Measurements from ENCODE around the gene JARID2. TPM values are rescaled to one million over a fixed set of nuclear protein-coding genes. Genes with fewer than 3 reads are reported as not detected.

JARID2 gene
- polyA plus RNA-seq, 1 donor from 2014 or later, result 25.5 TPM

DNA sequence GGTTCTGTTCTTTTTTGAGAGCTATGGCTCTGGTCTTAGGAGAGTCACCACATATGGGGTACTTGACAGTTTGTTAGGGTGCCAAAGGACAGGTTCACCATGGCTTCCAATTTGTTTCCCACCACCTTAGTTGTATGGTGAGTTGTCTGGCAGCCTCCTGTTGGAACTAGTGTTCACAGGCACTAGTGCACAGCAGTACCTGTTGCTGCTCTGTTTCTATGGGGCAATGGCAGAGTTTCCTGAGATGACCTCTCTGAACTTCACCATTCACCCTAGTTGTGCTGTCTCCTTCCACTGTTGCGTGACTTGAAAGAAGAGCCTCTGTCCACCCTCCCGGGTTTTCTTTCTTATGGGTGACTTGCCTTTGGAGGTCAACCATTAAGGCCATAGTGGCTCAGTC is 129.1 kb downstream of the JARID2 start:
- no peak for TF ChIP-seq MXI1 (conservative IDR thresholded peaks at IDR 0.05; ENCODE audit: poor library complexity, severe bottlenecking)
- TF ChIP-seq EP300 (conservative IDR thresholded peaks at IDR 0.05; ENCODE audit: poor library complexity, severe bottlenecking), result no peak
- Histone ChIP-seq H3K4me2 (ENCODE audit: low read length) (no peak overlapping the region), H3K27ac (ENCODE audit: low read length) (no peak overlapping the region), H3K9ac (ENCODE audit: low read length) (no peak overlapping the region), H3F3A (ENCODE audit: insufficient read depth, low read length, poor library complexity, severe bottlenecking) (no peaks in the 10 kb centered on the region), H3K36me3 (ENCODE audit: insufficient read depth, low read length) (no peaks in the 10 kb centered on the region), H3K9me3 (ENCODE audit: low read length) (no peaks in the 10 kb centered on the region), H4K20me1 (ENCODE audit: insufficient read depth) (no peaks in the 10 kb centered on the region), H3K79me2 (replicated peaks; ENCODE audit: insufficient read depth, low read length) (peaks cover 60% of the 10 kb centered on the region), H3K27me3 (ENCODE audit: insufficient read depth, low read depth, low read length) (no peaks in the 10 kb centered on the region), H2AFZ (ENCODE audit: low read depth, low read length) (no peak overlapping the region), H3K9me2 (ENCODE audit: insufficient read depth, low read length) (no peaks in the 10 kb centered on the region), H3K4me3 (ENCODE audit: low read length) (no peak overlapping the region)

DNA sequence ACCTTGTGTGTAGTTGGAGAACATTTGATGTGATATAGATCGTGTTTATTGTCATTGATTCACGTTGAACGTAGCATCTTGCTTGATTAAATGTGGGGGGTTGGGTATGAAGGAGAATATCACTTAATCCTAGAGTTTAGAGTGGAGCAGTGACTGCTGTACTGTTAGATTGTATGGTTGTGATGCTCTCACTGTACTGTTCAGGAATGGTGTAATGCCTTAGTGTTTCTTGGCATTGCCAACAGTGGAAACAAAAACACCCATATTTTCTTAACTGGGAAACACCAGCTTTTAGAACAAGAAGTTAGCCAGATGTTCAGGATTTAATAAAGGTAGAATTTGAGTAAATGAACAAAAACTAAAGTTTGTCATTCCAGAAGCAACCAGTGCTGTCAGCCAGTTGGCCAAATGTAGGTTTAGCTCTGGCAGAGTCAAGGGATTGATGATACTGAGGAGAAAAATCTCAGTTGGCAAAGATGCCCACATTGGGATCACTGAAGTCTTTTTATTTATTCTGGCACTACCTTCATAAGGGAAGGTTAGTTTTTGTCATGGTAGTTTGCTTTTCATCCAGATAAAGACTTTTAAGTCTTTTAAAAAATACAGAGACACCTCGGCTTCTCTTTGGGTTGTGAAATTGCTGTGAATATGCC is 129.9 kb downstream of the JARID2 start:
- Histone ChIP-seq H3K9me3 (ENCODE audit: low read length) (no peaks in the 10 kb centered on the region), H3K4me3 (ENCODE audit: low read length) (no peak overlapping the region), H3K27ac (ENCODE audit: low read length) (no peak overlapping the region), H3K9ac (ENCODE audit: low read length) (no peak overlapping the region), H3K4me2 (ENCODE audit: low read length) (no peak overlapping the region), H2AFZ (ENCODE audit: low read depth, low read length) (no peak overlapping the region), H3F3A (ENCODE audit: insufficient read depth, low read length, poor library complexity, severe bottlenecking) (no peaks in the 10 kb centered on the region), H3K27me3 (ENCODE audit: insufficient read depth, low read depth, low read length) (no peaks in the 10 kb centered on the region), H4K20me1 (ENCODE audit: insufficient read depth) (no peaks in the 10 kb centered on the region), H3K36me3 (ENCODE audit: insufficient read depth, low read length) (no peaks in the 10 kb centered on the region), H3K9me2 (ENCODE audit: insufficient read depth, low read length) (no peaks in the 10 kb centered on the region), H3K79me2 (replicated peaks; ENCODE audit: insufficient read depth, low read length) (peaks cover 59% of the 10 kb centered on the region)
- TF ChIP-seq POLR2AphosphoS5 (IDR thresholded peaks at IDR 0.05) (no peak), EZH2 (IDR thresholded peaks at IDR 0.05; ENCODE audit: borderline replicate concordance, insufficient read depth, low read length, poor library complexity, severe bottlenecking) (no peak), MXI1 (conservative IDR thresholded peaks at IDR 0.05; ENCODE audit: poor library complexity, severe bottlenecking) (no peak)

DNA sequence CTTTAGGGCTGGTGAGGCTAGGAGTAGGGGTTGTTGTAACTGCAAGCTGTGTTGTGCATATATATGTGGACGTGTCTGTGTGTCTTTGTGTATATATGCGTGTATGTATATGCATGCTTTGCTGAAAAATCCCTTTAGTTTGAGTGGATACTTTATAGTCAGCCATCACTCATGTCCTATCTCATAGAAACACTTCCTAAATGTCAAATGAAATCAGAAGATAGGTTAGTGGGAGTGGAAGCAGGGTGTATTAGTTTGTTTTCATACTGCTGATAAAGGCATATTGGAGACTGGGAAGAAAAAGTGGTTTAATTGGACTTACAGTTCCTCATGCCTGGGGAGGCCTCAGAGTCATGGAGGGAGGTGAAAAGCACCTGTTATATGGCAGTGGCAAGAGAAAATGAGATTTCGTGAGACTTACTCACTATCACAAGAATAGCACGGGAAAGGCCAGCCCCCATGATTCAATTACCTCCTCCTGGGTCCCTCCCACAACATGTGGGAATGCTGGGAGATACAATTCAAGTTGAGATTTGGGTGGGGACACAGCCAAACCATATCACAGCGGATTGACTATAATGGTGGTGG is 131.1 kb downstream of the JARID2 start:
- no peak overlapping the region for H3K4me2 ChIP-seq (ENCODE audit: low read length)
- no peaks in the 10 kb centered on the region for H3K27me3 ChIP-seq (ENCODE audit: insufficient read depth, low read depth, low read length)
- H4K20me1 ChIP-seq (ENCODE audit: insufficient read depth), result no peaks in the 10 kb centered on the region
- no peaks in the 10 kb centered on the region for H3F3A ChIP-seq (ENCODE audit: insufficient read depth, low read length, poor library complexity, severe bottlenecking)
- TF ChIP-seq TAF1 (IDR thresholded peaks at IDR 0.05; ENCODE audit: low read depth), result no peak
- TF ChIP-seq EP300 (conservative IDR thresholded peaks at IDR 0.05; ENCODE audit: poor library complexity, severe bottlenecking), result no peak
- no peak for TF ChIP-seq SMC3 (conservative IDR thresholded peaks at IDR 0.05; ENCODE audit: poor library complexity)
- TF ChIP-seq MXI1 (conservative IDR thresholded peaks at IDR 0.05; ENCODE audit: poor library complexity, severe bottlenecking), result no peak
- TF ChIP-seq RAD21 (conservative IDR thresholded peaks at IDR 0.05), result no peak
- TF ChIP-seq, protein P1, sequence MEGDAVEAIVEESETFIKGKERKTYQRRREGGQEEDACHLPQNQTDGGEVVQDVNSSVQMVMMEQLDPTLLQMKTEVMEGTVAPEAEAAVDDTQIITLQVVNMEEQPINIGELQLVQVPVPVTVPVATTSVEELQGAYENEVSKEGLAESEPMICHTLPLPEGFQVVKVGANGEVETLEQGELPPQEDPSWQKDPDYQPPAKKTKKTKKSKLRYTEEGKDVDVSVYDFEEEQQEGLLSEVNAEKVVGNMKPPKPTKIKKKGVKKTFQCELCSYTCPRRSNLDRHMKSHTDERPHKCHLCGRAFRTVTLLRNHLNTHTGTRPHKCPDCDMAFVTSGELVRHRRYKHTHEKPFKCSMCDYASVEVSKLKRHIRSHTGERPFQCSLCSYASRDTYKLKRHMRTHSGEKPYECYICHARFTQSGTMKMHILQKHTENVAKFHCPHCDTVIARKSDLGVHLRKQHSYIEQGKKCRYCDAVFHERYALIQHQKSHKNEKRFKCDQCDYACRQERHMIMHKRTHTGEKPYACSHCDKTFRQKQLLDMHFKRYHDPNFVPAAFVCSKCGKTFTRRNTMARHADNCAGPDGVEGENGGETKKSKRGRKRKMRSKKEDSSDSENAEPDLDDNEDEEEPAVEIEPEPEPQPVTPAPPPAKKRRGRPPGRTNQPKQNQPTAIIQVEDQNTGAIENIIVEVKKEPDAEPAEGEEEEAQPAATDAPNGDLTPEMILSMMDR (IDR thresholded peaks at IDR 0.05; ENCODE audit: poor library complexity, severe bottlenecking), result no peak
- TF ChIP-seq POLR2AphosphoS5 (IDR thresholded peaks at IDR 0.05), result no peak
- TF ChIP-seq EZH2 (IDR thresholded peaks at IDR 0.05; ENCODE audit: borderline replicate concordance, insufficient read depth, low read length, poor library complexity, severe bottlenecking), result no peak
- TF ChIP-seq, protein P2, sequence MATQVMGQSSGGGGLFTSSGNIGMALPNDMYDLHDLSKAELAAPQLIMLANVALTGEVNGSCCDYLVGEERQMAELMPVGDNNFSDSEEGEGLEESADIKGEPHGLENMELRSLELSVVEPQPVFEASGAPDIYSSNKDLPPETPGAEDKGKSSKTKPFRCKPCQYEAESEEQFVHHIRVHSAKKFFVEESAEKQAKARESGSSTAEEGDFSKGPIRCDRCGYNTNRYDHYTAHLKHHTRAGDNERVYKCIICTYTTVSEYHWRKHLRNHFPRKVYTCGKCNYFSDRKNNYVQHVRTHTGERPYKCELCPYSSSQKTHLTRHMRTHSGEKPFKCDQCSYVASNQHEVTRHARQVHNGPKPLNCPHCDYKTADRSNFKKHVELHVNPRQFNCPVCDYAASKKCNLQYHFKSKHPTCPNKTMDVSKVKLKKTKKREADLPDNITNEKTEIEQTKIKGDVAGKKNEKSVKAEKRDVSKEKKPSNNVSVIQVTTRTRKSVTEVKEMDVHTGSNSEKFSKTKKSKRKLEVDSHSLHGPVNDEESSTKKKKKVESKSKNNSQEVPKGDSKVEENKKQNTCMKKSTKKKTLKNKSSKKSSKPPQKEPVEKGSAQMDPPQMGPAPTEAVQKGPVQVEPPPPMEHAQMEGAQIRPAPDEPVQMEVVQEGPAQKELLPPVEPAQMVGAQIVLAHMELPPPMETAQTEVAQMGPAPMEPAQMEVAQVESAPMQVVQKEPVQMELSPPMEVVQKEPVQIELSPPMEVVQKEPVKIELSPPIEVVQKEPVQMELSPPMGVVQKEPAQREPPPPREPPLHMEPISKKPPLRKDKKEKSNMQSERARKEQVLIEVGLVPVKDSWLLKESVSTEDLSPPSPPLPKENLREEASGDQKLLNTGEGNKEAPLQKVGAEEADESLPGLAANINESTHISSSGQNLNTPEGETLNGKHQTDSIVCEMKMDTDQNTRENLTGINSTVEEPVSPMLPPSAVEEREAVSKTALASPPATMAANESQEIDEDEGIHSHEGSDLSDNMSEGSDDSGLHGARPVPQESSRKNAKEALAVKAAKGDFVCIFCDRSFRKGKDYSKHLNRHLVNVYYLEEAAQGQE (IDR thresholded peaks at IDR 0.05; ENCODE audit: borderline replicate concordance), result no peak
- no peak overlapping the region for H3K27ac ChIP-seq (ENCODE audit: low read length)
- no peaks in the 10 kb centered on the region for H3K9me3 ChIP-seq (ENCODE audit: low read length)
- no peak overlapping the region for H3K9ac ChIP-seq (ENCODE audit: low read length)
- peaks cover 56% of the 10 kb centered on the region for H3K79me2 ChIP-seq (replicated peaks; ENCODE audit: insufficient read depth, low read length)
- H2AFZ ChIP-seq (ENCODE audit: low read depth, low read length), result no peak overlapping the region
- H3K9me2 ChIP-seq (ENCODE audit: insufficient read depth, low read length), result no peaks in the 10 kb centered on the region
- no peaks in the 10 kb centered on the region for H3K36me3 ChIP-seq (ENCODE audit: insufficient read depth, low read length)
- no peak overlapping the region for H3K4me3 ChIP-seq (ENCODE audit: low read length)
